ENCODE results near the gene PWP2.
A peak's percentile ranks its signal among the peaks of the same experiment; 100 is the strongest.
"Not testable (repeated sequence)": the region's sequence is repeated elsewhere in the genome, so short reads cannot be mapped to it uniquely, and the experiment has no call there.

Gene PWP2

DNA sequence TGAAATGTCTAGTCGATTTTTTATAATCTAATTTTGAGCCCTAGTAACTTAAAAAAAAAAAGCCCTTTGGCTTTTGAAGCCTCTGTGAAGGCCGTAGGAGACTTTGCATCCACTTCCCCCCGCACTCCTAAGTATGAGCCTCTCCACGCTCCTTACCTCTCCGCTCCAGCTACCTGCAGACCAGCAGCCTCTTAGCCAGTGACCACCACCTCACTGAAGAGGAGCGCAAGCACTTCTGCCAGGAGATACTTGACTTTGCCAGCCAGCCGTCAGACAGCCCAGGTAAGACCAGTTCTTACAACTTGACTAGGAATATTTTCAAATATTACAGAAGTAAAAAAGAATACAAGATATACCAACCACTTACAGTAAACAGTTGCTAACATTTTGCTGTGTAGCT, 27.4 kb upstream of the PWP2 start:
- no peak overlapping the region for H3K4me3 ChIP-seq (ENCODE audit: low read length)
- no peak for DNase-seq (ENCODE audit: low read depth, low spot score)

- DNase-seq (ENCODE audit: low read depth, low spot score), result peak; percentile 30
- H3K4me3 ChIP-seq (ENCODE audit: low read length), result no peak overlapping the region
Observed at GRCh38 chr21:44082648-44083440, 24.4 kb upstream of the PWP2 start.

DNA sequence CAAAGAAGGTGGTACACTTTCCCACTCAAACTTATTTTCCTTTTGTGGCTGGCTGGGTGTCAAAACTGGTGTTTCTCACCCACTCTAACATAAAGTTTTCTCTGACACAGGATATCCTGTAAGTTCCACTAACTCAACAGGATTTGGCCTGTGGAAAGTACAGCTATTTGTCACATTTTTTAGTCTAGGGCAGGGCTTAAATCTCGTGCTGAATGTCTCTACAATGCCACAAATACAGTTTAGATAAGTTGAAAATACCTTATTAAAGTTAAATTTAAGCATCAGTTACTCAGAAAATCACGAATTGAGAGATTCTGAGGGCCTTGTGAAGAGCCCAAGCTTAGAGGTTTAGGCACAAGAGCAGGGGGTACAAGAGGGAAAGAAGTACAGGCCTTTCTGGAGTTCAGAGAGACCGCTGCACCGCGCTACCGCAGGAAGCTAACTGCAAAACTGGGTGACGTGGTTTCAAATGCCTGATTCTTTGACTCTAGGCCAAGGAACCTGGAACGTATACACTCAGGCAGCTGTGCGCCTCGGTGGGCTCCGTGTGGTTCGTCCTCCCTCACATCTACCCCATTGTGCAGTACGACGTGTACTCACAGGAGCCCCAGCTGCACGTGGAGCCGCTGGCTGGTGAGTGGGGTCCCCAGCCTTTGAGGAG, 23.4 kb upstream of the PWP2 start:
- peak; percentile 98 for DNase-seq (ENCODE audit: low read depth, low spot score)
- peak overlapping the region; percentile 37 for H3K4me3 ChIP-seq (ENCODE audit: low read length)

- H3K4me3 ChIP-seq (ENCODE audit: low read length), result peak overlapping the region; percentile 37
- DNase-seq (ENCODE audit: low read depth, low spot score), result no peak
Observed at GRCh38 chr21:44084496-44085241, 22.5 kb upstream of the PWP2 start.

DNA sequence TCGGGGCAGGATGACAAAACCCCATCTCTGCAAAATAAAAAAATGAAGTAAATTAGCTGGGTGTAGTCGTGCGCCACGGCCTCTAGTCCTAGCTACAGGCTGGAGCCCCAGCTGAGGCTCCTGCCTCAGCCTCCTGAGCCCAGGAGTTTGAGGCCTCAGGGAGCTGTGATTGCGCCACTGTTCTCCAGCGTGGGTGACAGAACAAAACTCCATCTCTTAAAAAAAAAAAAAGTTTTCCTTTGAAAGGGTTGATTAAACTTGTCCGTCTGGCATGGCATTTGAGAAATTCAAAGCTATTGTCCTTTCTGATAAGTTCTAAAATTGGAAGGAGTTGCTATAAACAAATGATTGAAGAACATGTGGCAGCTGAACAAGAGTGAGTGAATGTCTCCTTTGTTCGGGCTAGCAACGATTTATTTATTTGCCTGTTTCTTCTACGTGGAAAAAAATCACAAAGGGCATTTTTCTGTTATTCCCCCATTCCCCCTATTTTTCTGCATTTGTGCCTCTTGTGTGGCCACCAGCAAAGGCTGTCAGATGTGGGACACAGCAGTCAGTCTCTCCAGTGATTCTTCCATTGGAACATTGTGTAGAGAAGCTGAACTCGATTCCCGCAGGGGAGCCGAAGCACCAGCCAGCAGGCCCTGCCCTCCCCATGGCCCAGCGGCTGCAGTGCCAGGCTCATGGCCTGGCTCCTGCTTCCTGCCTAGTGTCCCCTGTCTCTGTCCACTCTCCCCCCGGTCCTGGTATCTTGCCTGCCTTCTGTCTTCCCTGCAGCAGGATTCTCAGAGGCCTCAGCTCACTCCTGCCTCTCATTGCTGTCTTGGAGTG, 21.5 kb upstream of the PWP2 start:
- no peak overlapping the region for H3K4me3 ChIP-seq (ENCODE audit: low read length)
- DNase-seq (ENCODE audit: low read depth, low spot score), result no peak

- DNase-seq (ENCODE audit: low read depth, low spot score), result no peak
- H3K4me3 ChIP-seq (ENCODE audit: low read length), result no peak overlapping the region
Observed at GRCh38 chr21:44086636-44087425, 20.4 kb upstream of the PWP2 start.

DNA sequence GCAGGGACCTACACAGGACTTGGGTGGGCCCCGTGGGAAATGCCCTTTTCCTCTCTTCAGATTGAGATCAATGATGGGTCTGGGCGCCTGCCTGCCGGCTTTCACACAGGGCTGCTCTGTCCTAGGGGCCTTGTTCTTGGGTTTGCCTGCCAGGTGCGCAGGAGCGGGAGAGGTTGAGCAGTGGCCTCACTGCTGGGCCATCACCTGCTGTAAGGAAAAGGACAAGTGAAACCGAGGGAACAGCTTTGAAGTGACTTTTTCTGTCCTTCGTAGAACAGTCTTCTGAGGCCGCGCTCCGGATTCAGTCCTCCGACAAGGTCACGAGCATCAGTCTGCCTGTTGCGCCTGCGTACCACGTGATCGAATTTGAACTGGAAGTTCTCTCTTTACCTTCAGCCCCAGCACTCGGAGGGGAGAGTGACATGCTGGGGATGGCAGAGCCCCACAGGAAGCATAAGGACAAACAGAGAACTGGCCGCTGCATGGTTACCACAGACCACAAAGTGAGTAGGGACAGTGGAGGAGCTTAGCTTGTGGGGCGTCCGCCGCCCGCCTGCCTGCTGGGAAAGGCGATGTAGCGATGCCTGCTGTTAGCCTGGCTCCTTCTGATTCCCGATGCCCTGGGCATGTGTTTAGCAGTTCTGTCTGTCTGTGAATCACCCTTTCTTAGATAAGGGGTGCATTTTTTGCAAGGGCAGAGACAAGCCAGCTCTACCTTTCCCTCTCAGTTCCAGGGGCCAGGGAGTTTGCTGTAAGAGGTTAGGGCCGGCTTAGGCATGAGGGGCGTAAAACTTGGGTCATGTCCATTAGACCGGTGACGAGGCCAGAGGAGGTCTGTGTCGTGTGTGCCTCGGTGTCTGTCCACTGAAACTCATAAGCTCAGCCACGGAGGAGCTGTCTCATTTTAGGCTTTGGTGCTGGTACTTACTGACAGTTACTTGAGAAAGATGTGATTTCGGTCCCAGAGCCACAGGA, 19.5 kb upstream of the PWP2 start:
- no peak for DNase-seq (ENCODE audit: low read depth, low spot score)
- no peak overlapping the region for H3K4me3 ChIP-seq (ENCODE audit: low read length)

DNA sequence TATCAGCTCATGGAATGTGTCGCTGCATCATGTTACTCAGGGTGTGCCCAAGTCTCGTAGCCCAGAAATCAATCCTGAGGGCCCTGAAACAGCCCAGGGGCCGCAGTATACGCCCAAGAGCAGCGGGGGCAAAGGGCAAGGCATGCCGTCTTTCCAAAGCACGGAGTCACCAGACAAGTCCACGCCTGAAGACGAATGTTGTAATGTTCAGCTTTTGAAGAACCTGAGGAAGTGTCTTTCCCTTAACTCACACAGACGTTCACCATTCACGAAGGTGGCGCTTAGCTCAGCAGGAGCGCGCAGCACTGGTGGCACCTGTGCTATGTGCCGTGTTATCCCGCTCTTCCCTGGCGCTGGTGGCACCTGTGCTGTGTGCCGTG, 18.8 kb upstream of the PWP2 start:
- no peak for DNase-seq (ENCODE audit: low read depth, low spot score)
- no peak overlapping the region for H3K4me3 ChIP-seq (ENCODE audit: low read length)

DNA sequence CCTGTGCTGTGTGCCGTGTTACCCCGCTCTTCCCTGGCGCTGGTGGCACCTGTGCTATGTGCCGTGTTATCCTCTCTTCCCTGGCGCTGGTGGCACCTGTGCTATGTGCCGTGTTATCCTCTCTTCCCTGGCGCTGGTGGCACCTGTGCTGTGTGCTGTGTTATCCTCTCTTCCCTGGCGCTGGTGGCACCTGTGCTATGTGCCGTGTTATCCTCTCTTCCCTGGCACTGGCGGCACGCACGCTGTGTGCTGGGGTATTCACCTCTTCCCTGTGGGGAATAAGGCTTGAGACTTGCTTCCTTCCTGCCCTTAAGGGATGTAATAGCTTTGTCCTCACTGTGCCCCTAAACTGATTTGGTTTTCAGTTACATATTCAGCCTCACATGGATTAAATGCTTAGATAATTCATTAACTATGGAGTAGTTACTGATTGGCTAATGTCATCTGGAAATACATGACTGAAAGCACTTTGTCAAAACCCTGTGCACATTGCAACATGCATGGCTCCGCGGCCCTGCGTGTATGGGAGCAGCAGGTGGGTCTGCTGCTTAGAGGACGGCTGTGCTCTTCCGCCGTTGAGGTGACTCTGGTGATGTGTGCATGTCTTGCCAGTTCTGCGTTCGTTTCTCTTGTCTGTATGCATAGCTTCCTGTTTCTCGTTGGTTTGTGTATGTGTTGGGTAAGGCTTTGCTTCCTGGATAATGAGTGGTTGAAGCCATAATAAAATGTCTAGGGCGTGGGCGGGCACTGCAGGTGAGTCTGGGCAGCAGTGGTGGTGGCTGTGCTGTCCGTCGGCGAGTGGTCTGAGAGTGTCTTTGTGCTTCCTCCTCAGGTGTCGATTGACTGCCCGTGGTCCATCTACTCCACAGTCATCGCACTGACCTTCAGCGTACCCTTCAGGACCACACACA, 17.9 kb upstream of the PWP2 start:
- DNase-seq (ENCODE audit: low read depth, low spot score), result no peak
- no peak overlapping the region for H3K4me3 ChIP-seq (ENCODE audit: low read length)

GRCh38 chr21:44090325-44090724, 16.9 kb upstream of the PWP2 start:
- no peak overlapping the region for H3K4me3 ChIP-seq (ENCODE audit: low read length)
- no peak for DNase-seq (ENCODE audit: low read depth, low spot score)

- no peak for DNase-seq (ENCODE audit: low read depth, low spot score)
- no peak overlapping the region for H3K4me3 ChIP-seq (ENCODE audit: low read length)
Observed at GRCh38 chr21:44092211-44092610, 15.0 kb upstream of the PWP2 start.

DNA sequence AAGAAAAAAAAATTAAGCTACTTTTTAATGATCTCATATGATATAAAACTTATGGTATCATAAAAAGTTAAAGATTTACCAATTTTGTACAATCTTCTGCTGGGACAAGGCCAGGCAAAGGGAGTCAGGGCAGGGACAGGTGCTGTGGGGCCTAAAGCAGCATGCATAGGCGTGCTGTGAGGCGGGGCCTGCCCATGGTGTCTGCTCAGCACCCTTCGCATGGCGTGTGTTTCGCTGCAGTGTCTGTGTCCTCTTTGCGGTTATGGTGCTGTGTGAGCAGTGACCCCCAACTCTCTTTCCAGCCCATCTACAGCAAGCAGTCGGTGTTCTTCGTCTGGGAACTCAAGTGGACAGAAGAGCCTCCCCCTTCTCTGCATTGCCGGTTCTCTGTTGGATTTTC, 13.4 kb upstream of the PWP2 start:
- no peak for DNase-seq (ENCODE audit: low read depth, low spot score)
- no peak overlapping the region for H3K4me3 ChIP-seq (ENCODE audit: low read length)

GRCh38 chr21:44094832-44095231, 12.4 kb upstream of the PWP2 start:
- DNase-seq (ENCODE audit: low read depth, low spot score), result no peak
- no peak overlapping the region for H3K4me3 ChIP-seq (ENCODE audit: low read length)

DNA sequence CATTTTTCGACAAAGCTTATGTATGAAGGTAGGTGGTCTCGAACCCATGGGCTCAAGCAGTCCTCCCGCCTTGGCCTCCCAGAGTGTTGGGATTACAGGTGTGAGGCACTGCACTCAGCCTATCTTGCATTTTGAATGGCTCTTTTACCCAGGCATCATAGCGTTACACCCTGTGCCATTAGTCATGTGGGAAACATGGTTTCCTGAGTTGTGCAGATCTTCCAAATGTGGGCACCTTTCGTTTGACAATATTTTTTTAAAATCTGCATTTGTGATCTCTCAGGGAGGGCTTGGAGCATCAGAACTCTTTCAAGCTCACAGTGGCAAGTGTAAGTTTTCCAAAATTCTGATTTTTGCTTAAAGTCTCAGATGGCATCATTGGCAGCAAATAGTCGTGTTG, 8.7 kb upstream of the PWP2 start:
- not testable (repeated sequence) for H3K4me3 ChIP-seq (ENCODE audit: low read length); DNase-seq (ENCODE audit: low read depth, low spot score)

DNA sequence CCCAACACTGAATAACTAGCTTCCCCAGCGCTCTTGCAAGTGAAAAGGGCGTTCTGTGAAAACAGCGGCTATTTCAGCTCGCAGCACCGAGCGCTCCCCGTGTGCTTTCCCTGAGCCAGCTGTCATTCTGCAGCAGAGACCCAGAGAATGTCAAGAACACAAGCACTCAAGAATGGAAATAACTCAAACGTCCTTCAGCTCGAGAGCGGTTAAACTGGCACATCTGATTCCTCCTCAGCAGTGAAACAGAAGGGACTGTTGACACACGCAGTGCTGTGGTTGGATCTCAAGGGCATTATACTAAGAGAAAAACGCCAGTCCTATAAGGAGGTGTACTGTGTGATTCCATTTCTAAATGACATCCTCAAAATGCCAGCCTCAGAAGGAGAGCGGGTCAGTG, 8.2 kb upstream of the PWP2 start:
- not testable (repeated sequence) for DNase-seq (ENCODE audit: low read depth, low spot score); H3K4me3 ChIP-seq (ENCODE audit: low read length)

DNA sequence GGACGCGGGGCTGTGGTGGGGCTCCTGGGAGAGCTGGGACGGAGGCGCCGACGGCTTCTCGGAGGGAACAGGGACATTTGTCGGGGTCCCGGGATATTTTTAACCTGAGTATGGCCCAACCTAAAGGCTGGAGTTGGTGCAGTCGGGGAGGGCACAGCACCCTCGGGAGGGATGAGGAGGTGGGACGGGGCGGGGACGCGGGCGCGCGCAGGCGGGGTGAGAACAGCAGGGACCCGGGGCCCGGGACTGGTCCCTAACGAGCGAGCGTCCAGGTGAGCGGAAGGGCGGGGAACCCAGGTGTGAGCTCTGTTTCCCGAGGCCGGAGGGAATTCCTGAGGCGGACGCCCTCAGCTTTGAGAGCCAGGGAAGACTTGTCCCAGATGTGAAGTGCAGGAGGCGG, 390 bp downstream of the PWP2 start:
- peak overlapping the region; percentile 24; the same call in 1 of the 2 replicates for H3K4me3 ChIP-seq (ENCODE audit: low read length)
- DNase-seq (ENCODE audit: low read depth, low spot score), result not testable (repeated sequence)

All from Jurkat, Clone E6-1 (cell line).